ENCODE results near the gene FHOD3. TPM values are rescaled to one million over a fixed set of nuclear protein-coding genes. Genes with fewer than 3 reads are reported as not detected.
"Not testable (repeated sequence)": the region's sequence is repeated elsewhere in the genome, so short reads cannot be mapped to it uniquely, and the experiment has no call there.

FHOD3 gene
- polyA plus RNA-seq, 4 donors = 0.22 to 8.1 (median 1.9) TPM

DNA sequence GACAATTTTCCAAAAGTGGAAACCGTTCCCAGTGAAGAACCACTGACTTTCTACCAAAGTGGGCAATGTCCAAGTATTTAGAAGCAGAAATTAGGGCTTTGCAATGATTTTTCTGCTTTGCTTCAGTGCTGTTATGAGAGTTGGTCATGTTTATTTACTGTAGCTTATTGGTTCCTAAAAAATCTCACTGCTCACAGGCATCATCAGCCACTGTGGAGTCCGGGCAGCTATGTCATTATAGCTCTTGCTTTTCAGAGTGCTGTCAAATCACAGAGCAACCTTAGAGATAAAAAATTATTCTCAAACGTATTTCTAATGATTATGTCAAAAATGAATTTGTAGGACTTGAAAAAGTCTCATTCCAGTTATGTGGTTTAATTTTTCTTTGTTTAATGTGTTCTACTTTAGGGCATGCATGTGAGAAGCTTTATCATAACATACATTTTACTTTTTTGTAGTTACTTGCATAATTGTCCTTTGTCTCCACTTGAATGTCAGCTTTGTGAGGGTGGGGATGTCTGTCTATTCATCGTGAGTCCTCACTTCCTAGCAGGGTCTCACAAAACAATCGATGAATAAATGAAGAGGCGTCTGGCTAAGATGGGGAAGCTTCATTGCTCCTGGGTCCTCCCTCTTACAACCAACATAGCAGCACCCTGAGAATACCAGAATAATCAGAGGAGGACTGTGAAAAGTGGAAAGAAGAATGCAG, 413.7 kb downstream of the FHOD3 start:
- FAIRE-seq (no peak), DNase-seq (no peak)
- no peaks in the 10 kb centered on the region for H3K4me1 ChIP-seq (ENCODE audit: control insufficient read depth in 3 of 3, insufficient read depth in 2 of 3, low read depth in 1 of 3, low read length in 2 of 3)
- no peaks in the 10 kb centered on the region for H3K36me3 ChIP-seq (ENCODE audit: control insufficient read depth in 3 of 3, insufficient read depth in 2 of 3, low read depth in 1 of 3, low read length in 3 of 3)
- 57 to 71% (median 64%) methylated on average over 6 of the region's 6 CpGs for WGBS, 3 donors
- no peak overlapping the region for H3K27ac ChIP-seq (ENCODE audit: low read depth in 1 of 3, low read length in 2 of 3)
- H3K4me3 ChIP-seq (ENCODE audit: low read depth in 1 of 3, low read length in 3 of 3) = no peak overlapping the region
- H3K27me3 ChIP-seq (ENCODE audit: control insufficient read depth in 3 of 3, insufficient read depth in 3 of 3, low read length in 3 of 3) = no peaks in the 10 kb centered on the region
- H3K9me3 ChIP-seq (ENCODE audit: control insufficient read depth in 2 of 2, insufficient read depth in 1 of 2, low read depth in 1 of 2, low read length in 1 of 2) = no peaks in the 10 kb centered on the region

DNA sequence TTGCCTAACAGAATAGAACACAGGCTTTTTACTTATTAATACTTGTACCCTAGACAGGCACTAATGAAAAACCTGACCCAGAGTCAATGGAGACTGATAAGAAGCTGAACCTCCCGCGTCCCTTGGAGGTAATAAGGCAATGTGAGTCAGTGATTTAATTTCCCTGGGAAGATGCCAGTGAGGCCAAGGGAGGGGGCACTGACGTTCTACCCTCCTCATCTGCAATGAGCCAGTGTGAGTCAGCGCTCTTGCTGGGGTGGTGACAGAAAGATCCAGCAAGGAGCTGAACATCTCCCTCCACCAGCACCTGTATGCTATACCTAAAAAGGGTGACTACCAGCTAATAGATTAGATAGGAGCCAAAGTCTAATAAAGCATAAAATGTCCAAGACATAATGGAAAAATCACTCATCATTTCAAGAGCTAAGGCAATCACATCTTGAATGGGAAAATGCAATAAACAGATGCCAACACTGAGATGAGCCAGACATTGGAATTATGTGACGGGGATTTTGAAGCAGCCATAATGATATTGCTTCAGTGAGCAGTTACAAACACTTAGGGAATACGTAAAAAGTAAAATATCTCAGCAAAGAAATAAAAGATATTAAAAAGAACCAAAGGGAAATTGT, 414.4 kb downstream of the FHOD3 start:
- FAIRE-seq = no peak
- H3K27ac ChIP-seq (ENCODE audit: low read depth in 1 of 3, low read length in 2 of 3) = no peak overlapping the region
- WGBS, 3 donors = 36 to 59% (median 52%) methylated on average over 6 of the region's 6 CpGs

DNA sequence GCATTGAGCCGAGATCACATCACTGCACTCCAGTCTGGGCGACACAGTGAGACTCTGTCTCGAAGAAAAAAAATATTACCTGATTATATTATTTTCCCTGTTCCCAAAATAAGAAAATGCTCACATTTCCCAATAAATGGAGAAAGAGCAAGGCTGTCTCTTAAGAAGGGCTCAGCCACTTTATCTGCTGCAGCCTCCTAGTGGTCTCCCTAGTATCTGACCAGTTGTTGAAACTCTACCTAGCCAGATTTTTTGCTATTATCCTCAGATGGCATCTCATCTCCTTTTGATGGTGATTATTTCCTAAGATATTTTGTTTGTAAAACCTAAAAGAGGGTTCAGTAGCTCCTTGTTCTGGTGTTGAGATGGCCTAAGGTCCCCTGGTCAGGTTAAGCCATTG, 417.0 kb downstream of the FHOD3 start:
- Histone ChIP-seq H3K36me3 (ENCODE audit: control insufficient read depth in 3 of 3, insufficient read depth in 2 of 3, low read depth in 1 of 3, low read length in 3 of 3) (no peaks in the 10 kb centered on the region), H3K27ac (ENCODE audit: low read depth in 1 of 3, low read length in 2 of 3) (no peak overlapping the region), H3K9me3 (ENCODE audit: control insufficient read depth in 2 of 2, insufficient read depth in 1 of 2, low read depth in 1 of 2, low read length in 1 of 2) (no peaks in the 10 kb centered on the region), H3K4me1 (ENCODE audit: control insufficient read depth in 3 of 3, insufficient read depth in 2 of 3, low read depth in 1 of 3, low read length in 2 of 3) (no peaks in the 10 kb centered on the region), H3K4me3 (ENCODE audit: low read depth in 1 of 3, low read length in 3 of 3) (no peak overlapping the region), H3K27me3 (ENCODE audit: control insufficient read depth in 3 of 3, insufficient read depth in 3 of 3, low read length in 3 of 3) (no peaks in the 10 kb centered on the region)
- DNase-seq = no peak
- no peak for FAIRE-seq
- 91 to 93% (median 92%) methylated on average over 3 of the region's 3 CpGs for WGBS, 3 donors

More for the DNA sequence above, 414.4 kb downstream of the FHOD3 start:
- H3K27me3 ChIP-seq (ENCODE audit: control insufficient read depth in 3 of 3, insufficient read depth in 3 of 3, low read length in 3 of 3) = no peaks in the 10 kb centered on the region
- no peak overlapping the region for H3K4me3 ChIP-seq (ENCODE audit: low read depth in 1 of 3, low read length in 3 of 3)
- H3K36me3 ChIP-seq (ENCODE audit: control insufficient read depth in 3 of 3, insufficient read depth in 2 of 3, low read depth in 1 of 3, low read length in 3 of 3) = no peaks in the 10 kb centered on the region
- peak; percentile 31 to 43 for DNase-seq
- H3K9me3 ChIP-seq (ENCODE audit: control insufficient read depth in 2 of 2, insufficient read depth in 1 of 2, low read depth in 1 of 2, low read length in 1 of 2) = no peaks in the 10 kb centered on the region
- no peaks in the 10 kb centered on the region for H3K4me1 ChIP-seq (ENCODE audit: control insufficient read depth in 3 of 3, insufficient read depth in 2 of 3, low read depth in 1 of 3, low read length in 2 of 3)

DNA sequence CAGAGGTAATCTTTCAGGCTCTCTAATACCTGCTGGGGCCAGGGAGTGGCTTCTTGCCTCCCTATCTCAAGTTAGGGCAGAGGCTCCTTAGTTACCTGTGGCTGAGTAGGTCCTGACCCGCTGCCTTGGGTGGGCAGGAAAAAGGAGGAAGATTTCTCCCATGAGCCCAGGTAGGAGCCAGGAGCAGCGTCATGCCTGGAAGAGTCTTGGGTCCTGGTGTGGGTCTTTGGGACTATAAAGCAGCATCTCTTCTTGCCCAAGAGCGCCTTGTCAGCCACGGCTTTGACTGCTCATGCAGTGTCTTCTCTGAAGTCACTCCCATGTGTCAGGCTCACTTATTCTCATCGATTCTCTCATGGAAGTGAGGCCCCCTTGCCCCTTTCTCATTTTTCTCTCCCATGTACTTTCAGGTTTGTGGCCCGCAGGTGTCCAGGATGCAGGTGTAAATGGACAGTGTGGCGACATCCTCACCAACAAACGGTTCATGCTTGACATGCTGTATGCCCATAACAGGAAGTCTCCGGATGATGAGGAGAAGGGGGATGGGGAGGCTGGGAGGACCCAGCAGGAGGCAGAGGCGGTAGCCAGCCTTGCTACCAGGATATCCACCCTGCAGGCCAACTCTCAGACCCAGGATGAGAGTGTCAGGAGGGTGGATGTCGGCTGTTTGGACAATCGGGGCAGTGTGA, 420.1 kb downstream of the FHOD3 start:
- Histone ChIP-seq H3K4me1 (ENCODE audit: control insufficient read depth in 3 of 3, insufficient read depth in 2 of 3, low read depth in 1 of 3, low read length in 2 of 3) (no peaks in the 10 kb centered on the region), H3K27ac (ENCODE audit: low read depth in 1 of 3, low read length in 2 of 3) (no peak overlapping the region), H3K27me3 (ENCODE audit: control insufficient read depth in 3 of 3, insufficient read depth in 3 of 3, low read length in 3 of 3) (no peaks in the 10 kb centered on the region), H3K4me3 (ENCODE audit: low read depth in 1 of 3, low read length in 3 of 3) (no peak overlapping the region), H3K36me3 (ENCODE audit: control insufficient read depth in 3 of 3, insufficient read depth in 2 of 3, low read depth in 1 of 3, low read length in 3 of 3) (no peaks in the 10 kb centered on the region), H3K9me3 (ENCODE audit: control insufficient read depth in 2 of 2, insufficient read depth in 1 of 2, low read depth in 1 of 2, low read length in 1 of 2) (no peaks in the 10 kb centered on the region)
- FAIRE-seq (no peak), DNase-seq (no peak)
- WGBS, 3 donors = 85 to 87% (median 86%) methylated on average over 12 of the region's 12 CpGs

DNA sequence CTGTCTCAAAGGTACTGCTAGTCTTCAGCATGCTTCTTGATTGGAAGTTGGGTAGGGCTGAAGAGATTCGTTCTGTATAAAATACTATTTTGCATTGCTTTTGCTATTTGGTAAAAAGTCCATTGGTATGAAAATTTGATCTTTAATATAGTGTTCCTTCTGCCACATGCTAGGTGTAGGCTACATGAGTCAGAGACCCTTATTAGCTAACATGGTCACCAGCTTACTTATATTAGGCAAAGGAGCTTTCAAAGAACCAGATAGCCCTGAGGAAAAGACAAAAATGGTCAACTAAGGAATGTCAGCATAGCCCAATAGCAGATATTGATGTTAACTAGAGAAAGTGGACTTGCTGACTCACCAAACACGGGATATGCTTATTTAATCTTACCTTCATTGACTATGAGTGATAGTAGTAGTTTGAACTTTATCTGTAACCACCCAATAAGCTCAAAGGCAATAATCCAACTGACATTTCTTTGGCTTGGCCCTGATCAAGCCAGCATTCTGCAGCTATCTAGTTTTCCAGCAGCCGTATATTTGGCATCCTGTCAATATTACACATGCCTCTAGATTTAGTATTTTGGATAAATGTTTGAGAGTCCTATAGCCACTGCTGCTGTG, 421.3 kb downstream of the FHOD3 start:
- no peak for FAIRE-seq
- peak in 1 of 2 donors; percentile 8 for DNase-seq
- Histone ChIP-seq H3K27ac (ENCODE audit: low read depth in 1 of 3, low read length in 2 of 3) (no peak overlapping the region), H3K9me3 (ENCODE audit: control insufficient read depth in 2 of 2, insufficient read depth in 1 of 2, low read depth in 1 of 2, low read length in 1 of 2) (no peaks in the 10 kb centered on the region), H3K4me3 (ENCODE audit: low read depth in 1 of 3, low read length in 3 of 3) (no peak overlapping the region), H3K4me1 (ENCODE audit: control insufficient read depth in 3 of 3, insufficient read depth in 2 of 3, low read depth in 1 of 3, low read length in 2 of 3) (no peaks in the 10 kb centered on the region), H3K27me3 (ENCODE audit: control insufficient read depth in 3 of 3, insufficient read depth in 3 of 3, low read length in 3 of 3) (no peaks in the 10 kb centered on the region), H3K36me3 (ENCODE audit: control insufficient read depth in 3 of 3, insufficient read depth in 2 of 3, low read depth in 1 of 3, low read length in 3 of 3) (no peaks in the 10 kb centered on the region)
- 37 to 59% (median 48%) methylated on average over 3 of the region's 3 CpGs for WGBS, 3 donors

DNA sequence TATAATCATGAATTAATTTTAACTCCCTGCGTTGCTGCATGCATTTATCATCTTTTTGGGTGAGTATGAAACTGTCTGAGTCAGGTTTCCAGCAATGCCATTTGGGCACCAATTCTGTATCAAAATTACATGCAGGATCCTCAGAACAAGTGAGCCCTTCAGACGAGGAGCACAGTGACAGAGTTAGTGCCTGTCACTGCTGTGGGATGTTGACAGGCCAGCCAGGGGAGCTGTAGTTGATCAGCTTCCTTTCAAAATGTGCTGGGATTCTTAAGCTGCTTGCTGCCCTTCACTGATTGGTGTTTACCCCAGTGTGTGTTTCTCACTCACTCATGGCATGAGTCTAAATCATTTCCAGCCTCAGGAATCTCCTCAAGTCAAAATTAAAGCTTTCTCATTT, 422.1 kb downstream of the FHOD3 start:
- Histone ChIP-seq H3K4me1 (ENCODE audit: control insufficient read depth in 3 of 3, insufficient read depth in 2 of 3, low read depth in 1 of 3, low read length in 2 of 3) (no peaks in the 10 kb centered on the region), H3K9me3 (ENCODE audit: control insufficient read depth in 2 of 2, insufficient read depth in 1 of 2, low read depth in 1 of 2, low read length in 1 of 2) (no peaks in the 10 kb centered on the region), H3K27me3 (ENCODE audit: control insufficient read depth in 3 of 3, insufficient read depth in 3 of 3, low read length in 3 of 3) (no peaks in the 10 kb centered on the region), H3K36me3 (ENCODE audit: control insufficient read depth in 3 of 3, insufficient read depth in 2 of 3, low read depth in 1 of 3, low read length in 3 of 3) (no peaks in the 10 kb centered on the region), H3K4me3 (ENCODE audit: low read depth in 1 of 3, low read length in 3 of 3) (no peak overlapping the region), H3K27ac (ENCODE audit: low read depth in 1 of 3, low read length in 2 of 3) (no peak overlapping the region)
- WGBS, 3 donors = 60 to 72% (median 72%) methylated on average over 2 of the region's 2 CpGs
- FAIRE-seq = no peak
- DNase-seq = no peak

DNA sequence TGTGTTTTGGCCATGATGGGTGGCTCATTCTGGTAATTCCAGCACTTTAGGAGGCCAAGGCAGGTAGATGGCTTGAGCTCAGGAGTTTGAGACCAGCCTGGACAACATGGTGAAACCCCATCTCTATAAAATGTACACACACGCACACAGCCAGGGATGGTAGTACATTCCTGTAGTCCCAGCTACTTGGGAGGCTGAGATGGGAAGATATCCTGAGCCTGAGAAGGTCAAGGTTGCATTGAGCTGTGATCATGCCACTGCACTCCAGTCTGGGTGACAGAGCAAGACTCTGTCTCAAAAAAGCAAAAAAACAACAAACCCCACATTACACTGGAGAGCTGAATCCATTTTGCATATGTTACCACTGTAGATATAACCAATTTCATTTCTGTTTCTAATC, 423.8 kb downstream of the FHOD3 start:
- H3K4me3 ChIP-seq (ENCODE audit: low read depth in 1 of 3, low read length in 3 of 3); H3K4me1 ChIP-seq (ENCODE audit: control insufficient read depth in 3 of 3, insufficient read depth in 2 of 3, low read depth in 1 of 3, low read length in 2 of 3); H3K27me3 ChIP-seq (ENCODE audit: control insufficient read depth in 3 of 3, insufficient read depth in 3 of 3, low read length in 3 of 3); FAIRE-seq; H3K36me3 ChIP-seq (ENCODE audit: control insufficient read depth in 3 of 3, insufficient read depth in 2 of 3, low read depth in 1 of 3, low read length in 3 of 3); H3K27ac ChIP-seq (ENCODE audit: low read depth in 1 of 3, low read length in 2 of 3); H3K9me3 ChIP-seq (ENCODE audit: control insufficient read depth in 2 of 2, insufficient read depth in 1 of 2, low read depth in 1 of 2, low read length in 1 of 2); DNase-seq: not testable (repeated sequence)
- WGBS, 3 donors = 90 to 95% (median 94%) methylated on average over 1 of the region's 1 CpG

DNA sequence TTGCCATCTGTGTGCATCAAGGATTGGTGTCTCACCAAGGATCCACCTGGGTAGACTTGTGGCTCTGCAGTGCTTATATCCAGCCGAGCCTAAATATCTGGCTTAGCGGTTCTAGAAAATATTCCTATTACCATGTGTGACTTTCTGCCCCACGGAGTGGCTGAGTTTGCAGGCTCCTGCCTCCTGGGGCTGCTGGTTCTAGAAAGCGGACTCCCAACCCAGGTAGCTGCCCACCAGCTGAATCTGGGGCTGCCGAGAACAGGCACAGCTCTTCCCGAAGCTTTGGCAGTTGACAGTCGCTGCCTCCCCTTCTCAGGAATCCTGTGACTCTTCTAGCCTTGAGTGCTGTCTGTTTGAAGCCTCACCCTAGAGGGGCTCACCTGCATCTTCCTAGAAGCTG, 426.7 kb downstream of the FHOD3 start:
- no peaks in the 10 kb centered on the region for H3K36me3 ChIP-seq (ENCODE audit: control insufficient read depth in 3 of 3, insufficient read depth in 2 of 3, low read depth in 1 of 3, low read length in 3 of 3)
- no peaks in the 10 kb centered on the region for H3K9me3 ChIP-seq (ENCODE audit: control insufficient read depth in 2 of 2, insufficient read depth in 1 of 2, low read depth in 1 of 2, low read length in 1 of 2)
- H3K4me3 ChIP-seq (ENCODE audit: low read depth in 1 of 3, low read length in 3 of 3) = no peak overlapping the region
- H3K27me3 ChIP-seq (ENCODE audit: control insufficient read depth in 3 of 3, insufficient read depth in 3 of 3, low read length in 3 of 3) = no peaks in the 10 kb centered on the region
- DNase-seq = no peak
- no peak overlapping the region for H3K27ac ChIP-seq (ENCODE audit: low read depth in 1 of 3, low read length in 2 of 3)
- no peak for FAIRE-seq
- WGBS, 3 donors = 78 to 87% (median 82%) methylated on average over 7 of the region's 7 CpGs
- H3K4me1 ChIP-seq (ENCODE audit: control insufficient read depth in 3 of 3, insufficient read depth in 2 of 3, low read depth in 1 of 3, low read length in 2 of 3) = no peaks in the 10 kb centered on the region

Measured in small intestine (tissue), 7 donors.